Erythroblast (primary cell): ENCODE data around the gene RGPD5.
"Not testable (repeated sequence)": the region's sequence is repeated elsewhere in the genome, so short reads cannot be mapped to it uniquely, and the experiment has no call there.

Source experiments
- GATA1 ChIP-seq: IDR thresholded peaks from 2 replicates; pipeline ENCODE4 v1.6.1; 2011; ENCODE audit warnings: low read depth, mild to moderate bottlenecking, control low read depth, low read length, moderate library complexity
- POLR2A ChIP-seq: IDR thresholded peaks from 2 replicates; pipeline ENCODE4 v1.6.1; 2011; ENCODE audit warnings: mild to moderate bottlenecking, low read length

- not testable (repeated sequence) for TF ChIP-seq POLR2A, GATA1
Measured at GRCh38 chr2:109766886-109767578, 27.1 kb upstream of the RGPD5 start.
